Calu3 (cell line): ENCODE data around the gene DOCK1. TPM values are rescaled to one million over a fixed set of nuclear protein-coding genes. Genes with fewer than 3 reads are reported as not detected.

Source experiments
- BruUV-seq: library from RNA; stranded (reverse); fragments of 400-500 nt; replicated peaks from 2 replicates; lab custom pipeline; 2021; lab: Mats Ljungman, UMichigan
- CTCF ChIA-PET: fragments of 300-600 bp; sonication (Branson Sonifier 250); formaldehyde crosslinking; loops from one replicate; lab custom pipeline; 2022; ENCODE audit warnings: antibody characterized with exemption; lab: Charles Lee
- DNase-seq: peaks from one replicate; pipeline ENCODE4 v3.0.0; 2022
- H3K27ac Mint-ChIP-seq: one replicate; pipeline ENCODE4 v1.8.0; 2022; ENCODE audit warnings: mixed read lengths; ENCODE audit not compliant: unreplicated experiment
- H3K27me3 Mint-ChIP-seq: one replicate; pipeline ENCODE4 v1.8.0; 2022; ENCODE audit warnings: mixed read lengths; ENCODE audit not compliant: unreplicated experiment
- H3K36me3 Mint-ChIP-seq: one replicate; pipeline ENCODE4 v1.8.0; 2022; ENCODE audit warnings: mild to moderate bottlenecking, moderate library complexity, mixed read lengths; ENCODE audit not compliant: insufficient read depth, unreplicated experiment
- H3K4me1 Mint-ChIP-seq: one replicate; pipeline ENCODE4 v1.8.0; 2022; ENCODE audit warnings: mild to moderate bottlenecking, low read depth, mixed read lengths; ENCODE audit not compliant: unreplicated experiment
- H3K4me3 Mint-ChIP-seq: one replicate; pipeline ENCODE4 v1.8.0; 2022; ENCODE audit warnings: mild to moderate bottlenecking, low read depth, moderate library complexity, mixed read lengths; ENCODE audit not compliant: unreplicated experiment
- H3K9me3 Mint-ChIP-seq: one replicate; pipeline ENCODE4 v1.8.0; 2022; ENCODE audit warnings: low read depth, mixed read lengths; ENCODE audit not compliant: unreplicated experiment
- intact Hi-C: fragments of 100-400 bp; cut with micrococcal nuclease; formaldehyde crosslinking; loops from one replicate; pipeline ENCODE4 v1.10.0; 2022; ENCODE audit not compliant: unreplicated experiment
- total RNA-seq: library from RNA; stranded (reverse); gene quantifications from 2 replicates; pipeline ENCODE4 v1.2.3, GENCODE V29; 2022
- TF ChIP-seq, protein P1 (sequence below): fragments of 200-600 bp; IDR thresholded peaks from one replicate; pipeline ENCODE4 v1.8.0; 2022; ENCODE audit warnings: antibody characterized with exemption; ENCODE audit not compliant: unreplicated experiment

Gene DOCK1
- total RNA-seq, 1 experiment from 2014 or later: 34.2 TPM

DNA sequence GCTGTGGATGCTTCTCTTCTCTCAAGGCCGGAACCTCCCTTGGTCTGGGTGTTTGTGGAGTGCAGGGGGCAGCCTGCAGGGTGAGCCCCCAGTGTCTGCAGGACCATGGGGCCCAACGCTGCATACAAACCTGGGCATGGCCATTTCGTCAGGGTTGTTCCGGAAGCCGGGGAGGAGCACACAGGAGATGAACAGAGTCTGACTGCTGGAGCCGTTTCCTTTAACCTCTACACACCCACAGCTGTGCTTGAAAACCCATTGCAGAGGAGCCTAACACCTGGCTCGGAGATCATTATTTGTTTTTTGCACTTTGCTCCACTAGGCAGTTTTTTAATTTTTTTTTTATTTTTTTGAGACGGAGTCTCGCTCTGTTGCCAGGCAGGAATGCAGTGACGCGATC lies 458.8 kb downstream of the DOCK1 start:
- CTCF ChIA-PET: no interaction called here
- TF ChIP-seq, protein P1, sequence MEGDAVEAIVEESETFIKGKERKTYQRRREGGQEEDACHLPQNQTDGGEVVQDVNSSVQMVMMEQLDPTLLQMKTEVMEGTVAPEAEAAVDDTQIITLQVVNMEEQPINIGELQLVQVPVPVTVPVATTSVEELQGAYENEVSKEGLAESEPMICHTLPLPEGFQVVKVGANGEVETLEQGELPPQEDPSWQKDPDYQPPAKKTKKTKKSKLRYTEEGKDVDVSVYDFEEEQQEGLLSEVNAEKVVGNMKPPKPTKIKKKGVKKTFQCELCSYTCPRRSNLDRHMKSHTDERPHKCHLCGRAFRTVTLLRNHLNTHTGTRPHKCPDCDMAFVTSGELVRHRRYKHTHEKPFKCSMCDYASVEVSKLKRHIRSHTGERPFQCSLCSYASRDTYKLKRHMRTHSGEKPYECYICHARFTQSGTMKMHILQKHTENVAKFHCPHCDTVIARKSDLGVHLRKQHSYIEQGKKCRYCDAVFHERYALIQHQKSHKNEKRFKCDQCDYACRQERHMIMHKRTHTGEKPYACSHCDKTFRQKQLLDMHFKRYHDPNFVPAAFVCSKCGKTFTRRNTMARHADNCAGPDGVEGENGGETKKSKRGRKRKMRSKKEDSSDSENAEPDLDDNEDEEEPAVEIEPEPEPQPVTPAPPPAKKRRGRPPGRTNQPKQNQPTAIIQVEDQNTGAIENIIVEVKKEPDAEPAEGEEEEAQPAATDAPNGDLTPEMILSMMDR: no peak
- H3K27ac Mint-ChIP-seq: no peak overlapping the region
- H3K36me3 Mint-ChIP-seq: peaks cover 3% of the 10 kb centered on the region
- BruUV-seq: no TSS peak
- no peaks in the 10 kb centered on the region for H3K4me1 Mint-ChIP-seq
- H3K9me3 Mint-ChIP-seq: no peaks in the 10 kb centered on the region
- no peak overlapping the region for H3K4me3 Mint-ChIP-seq
- H3K27me3 Mint-ChIP-seq: no peaks in the 10 kb centered on the region
- no peak for DNase-seq
- intact Hi-C loops: no loop called here

GRCh38 chr10:127368101-127368500 lies 462.9 kb downstream of the DOCK1 start:
- Mint-ChIP-seq H3K4me1 (no peaks in the 10 kb centered on the region), H3K36me3 (peaks cover 3% of the 10 kb centered on the region), H3K9me3 (no peaks in the 10 kb centered on the region), H3K4me3 (no peak overlapping the region), H3K27ac (no peak overlapping the region), H3K27me3 (no peaks in the 10 kb centered on the region)
- CTCF ChIA-PET: interaction anchor here (0.7 kb wide), 1 partner anchor 74 kb away, joined by 6 read pairs; no protein-coding TSS in a partner anchor
- BruUV-seq: no TSS peak
- DNase-seq: no peak
- TF ChIP-seq, protein P1: no peak
- intact Hi-C loops: no loop called here

- BruUV-seq: no TSS peak
- H3K36me3 Mint-ChIP-seq: peaks cover 3% of the 10 kb centered on the region
These were observed 463.7 kb downstream of the DOCK1 start for GRCh38 chr10:127368929-127369328.

GRCh38 chr10:127370601-127371000 lies 465.4 kb downstream of the DOCK1 start:
- TF ChIP-seq, protein P1: no peak
- H3K27me3 Mint-ChIP-seq: no peaks in the 10 kb centered on the region
- BruUV-seq: no TSS peak
- no peak overlapping the region for H3K4me3 Mint-ChIP-seq
- no peaks in the 10 kb centered on the region for H3K4me1 Mint-ChIP-seq
- CTCF ChIA-PET: no interaction called here
- intact Hi-C loops: no loop called here
- H3K36me3 Mint-ChIP-seq: peaks cover 3% of the 10 kb centered on the region
- DNase-seq: no peak
- no peak overlapping the region for H3K27ac Mint-ChIP-seq
- no peaks in the 10 kb centered on the region for H3K9me3 Mint-ChIP-seq

More at GRCh38 chr10:127368929-127369328, 463.7 kb downstream of the DOCK1 start:
- Mint-ChIP-seq H3K9me3 (no peaks in the 10 kb centered on the region), H3K27ac (no peak overlapping the region), H3K4me3 (no peak overlapping the region), H3K27me3 (no peaks in the 10 kb centered on the region), H3K4me1 (no peaks in the 10 kb centered on the region)
- intact Hi-C loops: no loop called here
- CTCF ChIA-PET: interaction anchor here (0.7 kb wide), 1 partner anchor 73 kb away, joined by 6 read pairs; no protein-coding TSS in a partner anchor
- DNase-seq: no peak
- TF ChIP-seq, protein P1: no peak
